Progenitor cell of endocrine pancreas (in vitro differentiated cells): Measurements from ENCODE around the gene CTPS2. TPM values are rescaled to one million over a fixed set of nuclear protein-coding genes. Genes with fewer than 3 reads are reported as not detected.
A peak's percentile ranks its signal among the peaks of the same experiment; 100 is the strongest.
"Not testable (repeated sequence)": the region's sequence is repeated elsewhere in the genome, so short reads cannot be mapped to it uniquely, and the experiment has no call there.

Experiments used
- DNase-seq: peaks from one replicate; pipeline ENCODE4 v3.0.0; 2021; ENCODE audit warnings: low spot score; ENCODE audit not compliant: unreplicated experiment
- H3K27ac Mint-ChIP-seq: 2 replicates; pipeline ENCODE4 v1.8.0; 2021; ENCODE audit warnings: mild to moderate bottlenecking, moderate library complexity, mixed read lengths
- H3K27me3 Mint-ChIP-seq: 2 replicates; pipeline ENCODE4 v1.8.0; 2021; ENCODE audit warnings: mixed read lengths
- H3K36me3 Mint-ChIP-seq: 2 replicates; pipeline ENCODE4 v1.8.0; 2022; ENCODE audit warnings: mixed read lengths; ENCODE audit not compliant: insufficient read depth
- H3K4me1 Mint-ChIP-seq: 2 replicates; pipeline ENCODE4 v1.8.0; 2021; ENCODE audit warnings: low read depth, mixed read lengths
- H3K4me3 Mint-ChIP-seq: 2 replicates; pipeline ENCODE4 v1.8.0; 2021; ENCODE audit warnings: low read depth, mild to moderate bottlenecking, moderate library complexity, mixed read lengths
- H3K9me3 Mint-ChIP-seq: 2 replicates; pipeline ENCODE4 v1.8.0; 2021; ENCODE audit warnings: low read depth, mixed read lengths
- CTCF ChIP-seq: fragments of 200-600 bp; sonication (generic); IDR thresholded peaks from one replicate; pipeline ENCODE4 v1.5.0; 2021; ENCODE audit warnings: antibody characterized with exemption, mild to moderate bottlenecking; ENCODE audit not compliant: unreplicated experiment
- total RNA-seq: library from RNA; stranded (reverse); gene quantifications from 2 replicates; pipeline ENCODE4 v1.2.1, GENCODE V29; 2021

The CTPS2 gene
- total RNA-seq, 1 donor from 2014 or later = 111 TPM

GRCh38 chrX:16719334-16720084, 7.0 kb upstream of the CTPS2 start, which contains the start of gene SYAP1:
SYAP1 (plus strand) TSS chrX:16719612; CDS start chrX:16719725, 113 bp downstream.
- DNase-seq = peak; percentile 98
- Mint-ChIP-seq H3K4me1 (peaks cover 37% of the 10 kb centered on the region), H3K27me3 (no peaks in the 10 kb centered on the region), H3K36me3 (peaks cover 2% of the 10 kb centered on the region), H3K27ac (peak within 1 kb of the TSS; percentile 100), H3K9me3 (no peaks in the 10 kb centered on the region), H3K4me3 (peak within 1 kb of the TSS; percentile 97)
- TF ChIP-seq CTCF = no peak

- Mint-ChIP-seq H3K27ac (peak overlapping the region; percentile 100), H3K36me3 (peaks cover 2% of the 10 kb centered on the region), H3K27me3 (no peaks in the 10 kb centered on the region), H3K4me3 (peak overlapping the region; percentile 97), H3K9me3 (no peaks in the 10 kb centered on the region), H3K4me1 (peaks cover 37% of the 10 kb centered on the region)
- DNase-seq = no peak
- no peak for TF ChIP-seq CTCF
Measured at GRCh38 chrX:16718824-16719333, 6.4 kb upstream of the CTPS2 start.

DNA sequence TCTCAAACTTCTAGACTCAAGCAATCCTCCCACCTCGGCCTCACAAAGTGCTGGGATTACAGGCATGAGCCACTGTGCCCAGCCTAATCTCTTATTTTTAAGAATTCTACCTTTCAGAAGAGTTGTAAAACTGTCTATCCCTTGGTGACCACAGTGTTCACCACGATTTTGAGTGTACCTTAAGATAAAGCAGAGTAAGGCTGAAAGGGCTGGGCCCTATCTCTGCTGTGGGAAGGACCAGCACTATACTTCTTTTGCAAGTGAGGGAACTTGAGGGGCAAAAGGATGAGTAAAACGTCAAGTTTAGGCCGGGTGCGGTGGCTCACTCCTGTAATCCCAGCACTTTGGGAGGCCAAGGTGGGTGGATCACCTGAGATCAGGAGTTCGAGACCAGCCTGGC, 4.0 kb upstream of the CTPS2 start:
- not testable (repeated sequence) for DNase-seq, H3K4me3 Mint-ChIP-seq, H3K9me3 Mint-ChIP-seq, H3K27ac Mint-ChIP-seq, H3K27me3 Mint-ChIP-seq, H3K36me3 Mint-ChIP-seq
- peaks cover 25% of the 10 kb centered on the region for H3K4me1 Mint-ChIP-seq

GRCh38 chrX:16715638-16716037, 3.2 kb upstream of the CTPS2 start:
- not testable (repeated sequence) for DNase-seq, H3K27ac Mint-ChIP-seq, H3K4me3 Mint-ChIP-seq, H3K36me3 Mint-ChIP-seq, H3K9me3 Mint-ChIP-seq, H3K27me3 Mint-ChIP-seq
- peaks cover 25% of the 10 kb centered on the region for H3K4me1 Mint-ChIP-seq

- Mint-ChIP-seq H3K9me3 (no peaks in the 10 kb centered on the region), H3K36me3 (peaks cover 3% of the 10 kb centered on the region), H3K27ac (no peak overlapping the region), H3K4me1 (peaks cover 20% of the 10 kb centered on the region), H3K27me3 (no peaks in the 10 kb centered on the region), H3K4me3 (peak overlapping the region; percentile 60)
- no peak for TF ChIP-seq CTCF
- no peak for DNase-seq
Measured at GRCh38 chrX:16714504-16714903, 2.0 kb upstream of the CTPS2 start.

DNA sequence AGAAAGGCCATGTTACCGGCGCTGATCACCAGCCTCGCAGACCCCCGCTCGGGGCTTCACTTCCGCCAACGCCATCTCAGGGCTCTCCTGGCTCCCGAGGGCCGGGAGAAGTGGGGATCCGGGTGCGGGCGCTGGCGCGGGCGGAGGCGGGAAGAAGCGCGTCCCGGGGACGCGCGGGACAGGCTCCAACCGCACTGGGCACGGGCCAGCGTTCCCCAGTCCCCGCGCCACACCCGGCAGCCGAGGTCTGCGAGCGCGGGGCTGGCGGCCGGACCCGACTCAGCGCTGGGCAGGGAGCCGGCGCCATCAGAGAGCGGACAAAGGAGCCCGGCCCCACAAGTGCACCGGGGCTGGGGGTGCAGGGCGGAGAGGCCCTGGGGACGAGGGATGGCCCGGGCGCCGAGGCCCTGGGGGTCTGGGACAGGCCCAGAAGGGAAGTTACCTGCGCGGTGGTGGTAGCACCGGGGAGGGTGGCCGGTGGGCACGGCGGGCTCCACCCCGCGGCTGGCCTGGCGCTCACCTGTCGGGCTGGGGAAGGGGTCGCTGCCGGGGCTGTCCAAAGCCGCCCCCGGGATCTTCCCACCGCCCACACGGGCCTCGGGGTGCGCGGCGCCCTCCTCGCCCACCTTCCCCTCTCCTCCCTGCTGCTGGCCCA, 449 bp downstream of the CTPS2 start:
- no peaks in the 10 kb centered on the region for H3K27me3 Mint-ChIP-seq

More for the DNA sequence above, 449 bp downstream of the CTPS2 start:
- H3K4me3 Mint-ChIP-seq = peak overlapping the region; percentile 93
- DNase-seq = peak; percentile 38
- peaks cover 14% of the 10 kb centered on the region for H3K4me1 Mint-ChIP-seq
- TF ChIP-seq CTCF = no peak
- H3K27ac Mint-ChIP-seq = peak overlapping the region; percentile 99
- peaks cover 15% of the 10 kb centered on the region for H3K36me3 Mint-ChIP-seq
- no peaks in the 10 kb centered on the region for H3K9me3 Mint-ChIP-seq
